ENCODE measurements around the gene GPR107.

GRCh38 chr9:130182381-130182909 is 128.7 kb downstream of the GPR107 start:
- TF ChIP-seq CTCF (conservative IDR thresholded peaks at IDR 0.05; ENCODE audit: low read depth in 2 of 2) (0 out of 4 replicates have a peak, but pooled peaks of 1 of the 2 experiments have one; percentile 5), CREB1 (CRISPR knock-in tag; IDR thresholded peaks at IDR 0.05; ENCODE audit: low read depth) (no peak), ETS1 (IDR thresholded peaks at IDR 0.05) (no peak)

Measured in GM23338 (cell line).